ENCODE results near the gene GATAD2A.

GATAD2A gene

DNA sequence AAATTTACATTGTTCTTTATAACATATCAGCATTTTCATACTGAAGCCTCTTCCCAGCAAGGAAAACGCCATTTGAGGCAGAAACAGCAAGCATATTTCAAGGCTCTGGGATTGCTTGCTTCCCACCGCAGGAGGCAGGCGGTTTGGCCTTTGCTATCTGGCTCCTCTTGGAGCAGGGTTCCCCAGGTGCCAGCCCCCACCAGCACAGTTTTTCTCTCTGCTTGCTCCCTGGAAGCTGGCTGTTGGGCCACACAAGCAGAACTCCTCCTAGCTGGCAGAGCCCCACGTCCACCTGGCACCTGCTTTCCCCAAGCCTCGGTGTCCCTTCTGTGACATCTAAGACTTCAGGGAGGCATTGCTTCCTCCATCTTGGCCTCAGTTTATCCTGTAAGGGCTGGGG lies 16.7 kb downstream of the GATAD2A start:
- DNase-seq = no peak

DNA sequence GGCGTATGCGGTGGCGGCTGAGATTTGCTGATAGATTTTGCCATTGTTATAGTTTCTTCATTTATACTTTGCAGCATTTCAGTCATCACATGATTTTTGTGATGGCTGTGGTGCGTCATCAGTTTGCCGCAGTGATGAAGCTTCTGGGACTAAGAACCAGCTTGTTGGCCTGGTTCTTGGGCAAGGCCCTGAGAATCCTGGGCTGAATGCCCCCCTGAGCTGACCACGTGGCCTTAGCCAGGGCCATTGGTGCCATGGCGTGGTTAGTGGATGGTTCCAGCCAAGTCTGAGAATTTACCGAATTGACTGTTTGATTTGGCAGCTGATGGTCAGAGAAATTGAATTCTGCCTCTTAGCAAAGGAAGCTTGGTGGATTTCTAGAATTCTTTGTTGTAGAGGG lies 17.8 kb downstream of the GATAD2A start:
- DNase-seq = no peak

DNA sequence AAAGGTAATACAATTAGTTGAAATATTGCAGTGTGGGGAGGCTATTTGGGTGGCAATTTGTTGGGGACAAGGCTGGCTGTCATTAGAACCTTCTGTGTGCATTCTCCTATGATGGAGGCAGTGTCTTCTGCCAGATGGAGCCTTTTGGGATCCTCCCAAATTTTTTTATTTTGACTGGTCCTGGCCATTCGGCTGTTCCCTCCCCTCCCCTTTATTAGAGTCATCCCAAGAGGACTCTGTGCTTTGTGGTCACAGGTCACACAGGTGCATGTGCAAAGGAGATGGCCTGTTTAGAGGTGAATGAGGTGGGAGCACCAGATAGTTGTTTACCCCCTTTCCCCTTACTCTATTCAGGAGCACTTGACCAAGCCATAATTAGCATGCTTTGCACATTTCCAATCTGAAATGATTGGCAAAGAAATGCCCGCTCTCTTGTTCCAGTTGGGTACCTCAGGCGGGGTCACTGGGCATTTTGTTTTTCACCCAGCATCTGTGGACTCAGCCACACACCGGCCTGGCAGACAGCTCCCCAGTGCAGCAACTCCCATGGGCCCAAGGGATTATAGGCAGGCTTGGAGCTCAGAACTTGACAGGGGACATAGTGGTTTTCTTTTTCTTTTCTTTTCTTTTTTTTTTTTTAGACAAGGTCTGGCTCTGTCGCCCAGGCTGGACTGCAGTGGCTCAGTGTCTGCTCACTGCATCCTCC lies 19.8 kb downstream of the GATAD2A start:
- DNase-seq = no peak

DNA sequence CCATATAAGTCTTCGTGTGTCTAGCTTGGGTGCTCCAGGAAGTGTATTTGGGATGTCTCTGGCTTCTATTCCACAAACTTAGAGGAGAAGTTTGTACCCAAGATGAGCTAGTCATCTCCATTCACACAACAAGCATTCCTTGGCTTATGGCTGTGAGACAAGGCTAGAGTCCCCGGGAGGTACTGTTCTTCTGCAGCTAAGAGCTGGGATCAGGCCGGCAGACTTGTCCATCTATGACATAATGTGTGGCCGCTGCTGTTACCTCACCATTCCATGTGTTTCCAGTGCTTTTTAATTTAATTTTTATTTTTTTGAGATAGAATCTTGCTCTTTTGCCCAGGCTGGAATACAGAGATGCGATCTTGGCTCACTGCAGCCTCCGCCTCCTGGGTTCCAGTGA lies 20.7 kb downstream of the GATAD2A start:
- no peak for DNase-seq

DNA sequence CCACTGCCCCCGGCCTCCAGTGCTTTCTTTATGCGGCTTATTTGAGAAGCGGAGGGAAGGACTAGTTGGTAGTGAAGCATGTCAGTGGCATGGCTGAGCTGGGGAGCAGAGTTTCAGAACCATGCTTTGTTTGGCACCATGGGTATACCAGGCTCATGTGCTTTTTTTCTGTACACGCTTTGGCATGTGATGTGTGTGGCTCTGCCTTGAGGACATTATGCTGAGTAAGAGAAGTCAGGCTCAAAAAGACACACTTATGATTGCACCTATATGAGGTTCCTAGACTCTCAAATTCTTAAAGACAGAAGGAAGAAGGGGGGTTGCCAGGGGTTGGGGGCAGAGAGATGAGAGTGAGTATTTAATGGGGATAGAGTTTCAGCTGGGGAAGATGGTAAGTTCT lies 21.3 kb downstream of the GATAD2A start:
- DNase-seq = no peak

DNA sequence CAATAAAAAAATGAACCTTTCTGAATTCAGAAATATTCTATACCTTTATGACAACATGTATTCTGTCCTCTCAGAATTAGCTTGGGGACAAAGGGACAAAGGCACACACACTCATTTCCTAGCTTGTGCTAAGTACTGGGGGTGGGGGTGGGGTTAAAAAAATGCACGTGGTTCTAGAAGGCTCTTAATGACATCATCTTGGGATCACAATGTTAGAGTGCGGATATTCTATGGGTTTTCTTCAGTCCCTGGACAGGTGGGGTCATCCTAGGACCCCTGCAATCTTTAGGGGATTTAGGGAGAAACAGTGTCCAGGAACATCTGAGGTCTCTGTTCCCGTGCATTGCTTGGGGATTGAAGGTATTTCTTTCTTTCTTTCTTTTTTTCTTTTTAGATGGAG lies 21.8 kb downstream of the GATAD2A start:
- no peak for DNase-seq

DNA sequence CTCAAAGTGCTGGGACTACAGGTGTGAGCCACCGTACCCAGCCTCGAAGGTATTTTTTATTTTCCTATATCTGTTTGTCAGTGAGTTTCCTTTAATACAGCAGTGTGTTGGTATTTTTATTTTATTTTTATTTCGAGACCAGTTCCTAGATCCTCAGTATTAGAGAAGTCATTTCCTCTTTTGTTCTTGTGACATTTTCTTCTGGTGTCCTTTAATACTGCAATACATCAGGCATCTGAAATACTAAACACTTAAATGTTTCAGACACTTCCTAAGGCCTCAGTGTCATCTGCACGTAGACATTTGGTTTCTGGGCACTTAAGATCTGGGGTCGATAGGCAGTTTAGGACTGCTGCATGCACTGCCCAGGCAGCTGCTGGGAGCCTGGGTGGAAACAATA lies 22.5 kb downstream of the GATAD2A start:
- no peak for DNase-seq

DNA sequence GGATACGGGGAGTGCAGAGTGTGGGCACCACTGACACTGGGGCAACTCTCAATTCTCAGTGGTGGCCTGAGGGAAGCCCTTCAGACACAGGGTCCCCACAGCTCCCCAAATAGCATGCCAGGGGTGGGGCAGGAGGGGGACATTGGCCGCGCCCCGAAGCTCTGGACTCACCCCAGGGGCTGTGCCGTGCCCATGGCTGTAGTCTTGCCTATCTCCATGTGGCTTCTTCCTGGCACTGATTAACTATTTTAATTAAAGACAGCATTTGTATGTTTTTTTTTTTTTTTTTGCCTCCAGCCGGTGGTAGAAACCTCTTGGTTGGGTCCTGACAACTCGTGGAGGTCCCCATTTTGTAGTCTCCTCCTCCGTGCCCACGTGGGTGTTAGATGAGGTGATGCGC lies 23.3 kb downstream of the GATAD2A start:
- no peak for DNase-seq

DNA sequence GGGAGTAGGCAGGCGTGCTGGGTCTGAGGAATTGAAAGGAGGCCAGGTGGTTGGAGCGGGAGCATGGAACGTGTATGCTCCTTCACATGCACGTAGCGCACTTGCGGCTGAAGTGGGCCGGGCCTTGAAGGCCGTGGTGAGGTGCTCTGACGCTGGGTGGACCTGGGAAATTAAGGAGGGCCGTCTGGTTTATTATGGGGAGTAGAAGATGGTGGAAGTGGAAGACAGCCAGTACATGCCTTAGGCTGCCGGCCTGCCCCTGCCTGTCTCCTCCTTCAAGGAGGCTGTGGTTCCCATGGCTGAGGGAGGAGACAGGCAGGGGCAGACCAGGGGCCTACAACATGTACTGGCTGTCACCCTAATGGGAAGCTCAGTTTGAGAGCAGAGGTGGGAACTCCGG lies 23.9 kb downstream of the GATAD2A start:
- no peak for DNase-seq

DNA sequence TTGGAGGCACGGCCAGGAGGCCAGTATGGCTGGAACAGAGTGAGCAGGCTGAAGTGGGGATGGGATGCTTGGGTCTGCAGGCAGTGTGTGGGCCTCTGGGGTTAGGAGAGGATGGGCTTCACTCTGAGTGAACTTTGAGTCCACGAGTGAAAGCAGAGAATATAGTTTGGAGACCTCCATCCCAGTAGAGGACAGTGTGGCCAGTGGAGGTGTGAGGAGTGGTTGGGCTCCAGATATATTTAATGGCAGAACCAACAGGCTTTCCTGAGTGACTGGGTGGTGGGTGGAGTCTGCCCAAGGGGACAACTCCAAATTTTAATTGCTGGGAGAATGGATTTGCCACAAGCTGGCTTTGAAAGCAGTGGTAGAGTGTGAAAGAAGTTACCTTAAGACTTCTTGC lies 27.3 kb downstream of the GATAD2A start:
- DNase-seq = no peak

DNA sequence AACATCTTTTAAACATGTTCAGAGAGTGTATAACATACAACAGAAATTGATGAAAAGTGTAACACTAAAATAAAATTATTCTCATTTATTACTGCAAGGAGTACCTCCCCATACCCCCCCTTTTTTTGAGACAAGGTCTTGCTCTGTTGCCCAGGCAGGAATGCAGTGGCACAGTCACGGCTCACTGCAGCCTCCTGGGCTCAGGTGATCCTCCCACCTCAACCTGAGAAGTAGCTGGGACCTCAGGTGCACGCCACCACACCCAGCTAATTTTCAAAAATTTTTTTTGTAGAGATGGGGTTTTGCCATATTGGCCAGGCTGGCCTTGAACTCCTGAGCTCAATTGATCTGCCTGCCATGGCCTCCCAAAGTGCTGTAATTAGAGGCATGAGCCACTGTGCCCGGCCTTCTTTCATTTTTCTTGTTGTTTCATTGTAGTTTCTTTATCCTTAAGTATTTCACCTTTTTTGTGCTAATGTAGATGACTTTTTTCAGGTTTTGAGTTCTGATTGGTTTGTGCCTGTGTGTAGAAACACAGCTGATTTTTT lies 28.3 kb downstream of the GATAD2A start:
- no peak for DNase-seq

DNA sequence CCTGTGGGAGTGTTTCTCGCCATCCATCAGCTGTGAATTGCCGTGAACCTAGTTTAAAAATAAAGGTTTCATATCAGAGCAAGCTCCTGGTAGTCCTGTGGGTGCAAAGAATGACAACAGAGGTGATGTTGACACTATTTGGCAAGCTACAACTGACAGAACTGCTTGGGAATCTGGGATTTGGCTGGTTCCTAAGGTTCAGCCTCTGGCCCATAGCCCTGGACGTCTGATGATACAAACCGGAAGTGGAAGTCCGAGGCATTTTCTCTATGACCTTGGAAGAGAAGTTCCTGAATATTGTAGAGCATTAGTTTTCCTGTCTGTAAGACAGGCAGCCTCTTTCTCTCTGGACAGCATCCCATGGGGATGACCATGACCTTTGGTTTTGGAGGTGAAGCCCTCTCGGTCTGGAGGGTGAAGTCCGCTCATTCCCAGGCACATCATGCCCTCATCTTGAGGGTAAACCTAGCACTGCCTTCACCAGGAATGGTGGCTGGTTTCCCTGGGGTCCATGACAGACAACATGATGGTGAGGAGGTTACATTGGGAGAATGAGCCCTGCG lies 29.1 kb downstream of the GATAD2A start:
- DNase-seq = no peak

DNA sequence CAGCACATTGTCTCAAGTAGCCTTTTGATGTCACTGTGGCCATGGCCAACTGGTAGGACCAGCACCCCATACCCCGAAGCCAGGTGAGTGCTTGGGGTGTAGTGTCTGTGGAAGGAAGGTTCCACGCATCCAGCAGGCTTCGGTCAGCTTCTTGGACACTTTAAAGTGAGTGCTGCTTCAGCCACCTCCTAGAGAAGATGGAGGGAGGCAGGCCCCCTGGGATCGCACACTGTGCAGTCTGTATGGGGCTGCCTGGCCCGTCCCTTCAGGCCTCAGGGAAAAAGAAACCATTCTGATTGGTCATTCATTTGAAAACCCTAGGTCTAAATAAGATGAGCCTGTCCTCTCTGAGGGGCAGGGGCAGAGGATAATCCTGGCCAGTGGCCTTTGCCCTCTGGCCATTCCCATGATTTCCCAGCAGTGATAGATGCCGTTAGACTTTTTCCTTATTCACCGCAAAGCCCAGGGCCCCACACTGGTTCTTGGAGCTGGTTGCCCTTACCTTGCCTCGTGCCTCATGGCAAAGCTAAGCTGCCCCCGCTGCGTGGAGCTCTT lies 30.7 kb downstream of the GATAD2A start:
- no peak for DNase-seq

DNA sequence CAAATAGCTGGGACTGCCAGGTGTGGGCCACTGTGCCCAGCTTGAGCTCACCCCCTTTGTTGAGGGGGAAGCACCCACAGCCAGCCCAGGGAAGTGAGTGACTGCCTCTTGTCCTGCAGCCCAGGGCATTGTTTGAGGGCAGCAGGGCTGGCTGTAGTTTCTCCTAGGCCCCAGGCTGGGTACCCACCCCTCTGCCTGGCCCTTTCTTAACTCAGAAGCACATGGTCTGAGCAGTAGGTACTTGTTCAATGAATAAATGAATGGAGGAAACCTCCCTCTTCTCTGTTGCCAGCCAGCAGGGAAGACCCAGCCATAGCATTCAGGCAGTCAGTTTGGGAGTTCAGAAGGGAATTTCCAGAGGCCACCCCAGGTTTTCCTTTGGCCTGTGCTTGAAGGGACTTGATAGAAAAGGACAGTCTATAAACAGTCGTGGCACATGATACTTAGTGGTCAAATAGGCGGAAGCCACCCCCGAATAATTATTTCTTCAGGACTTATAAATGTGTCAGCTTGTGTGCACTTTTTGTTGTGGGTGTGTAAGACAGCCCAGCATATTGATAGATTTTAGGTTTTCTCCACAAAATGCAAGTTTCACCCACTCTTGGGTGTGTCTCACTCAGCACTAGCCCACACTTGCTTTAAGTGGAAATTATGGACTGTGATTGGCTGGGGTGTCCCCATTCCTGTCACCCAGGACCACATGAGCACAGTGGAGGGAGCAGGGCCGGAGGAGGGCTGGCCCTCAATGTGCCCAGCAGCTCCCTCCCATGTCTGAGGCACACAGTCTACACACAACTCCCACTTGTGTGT lies 33.1 kb downstream of the GATAD2A start:
- no peak for DNase-seq

DNA sequence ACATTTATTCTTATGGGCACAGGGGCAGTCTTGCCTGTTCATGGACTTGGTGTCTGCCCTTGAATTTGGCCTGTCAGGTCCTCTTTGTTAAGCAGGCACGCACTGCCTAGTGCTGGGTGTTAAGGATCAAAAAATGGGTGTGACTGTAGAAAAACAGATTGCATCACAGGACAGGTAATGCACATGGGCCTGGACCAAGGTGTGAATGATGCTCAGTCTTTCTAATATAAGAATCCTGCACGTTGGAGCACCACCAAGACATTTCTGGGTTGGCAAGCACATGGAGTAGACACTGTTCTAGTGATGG lies 33.7 kb downstream of the GATAD2A start:
- no peak for DNase-seq

DNA sequence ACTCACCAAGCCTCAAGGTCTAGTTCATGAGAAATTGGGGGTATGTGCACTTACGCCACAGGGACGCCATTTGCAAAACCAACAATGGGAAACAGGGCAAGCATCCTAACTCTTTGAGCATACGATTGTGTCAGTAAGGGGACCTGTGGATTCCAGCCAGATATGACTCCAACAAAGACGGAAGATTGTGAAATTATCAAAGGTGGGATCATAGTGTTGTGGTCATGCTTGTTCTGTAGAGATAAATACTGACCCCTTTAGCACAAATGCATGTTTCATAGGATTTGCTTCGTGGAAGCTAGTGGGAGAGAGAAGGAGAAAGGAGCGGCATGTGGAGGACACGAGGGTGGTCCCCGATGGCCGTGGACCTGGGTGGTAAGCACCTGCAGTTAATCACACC lies 37.8 kb downstream of the GATAD2A start:
- no peak for DNase-seq

DNA sequence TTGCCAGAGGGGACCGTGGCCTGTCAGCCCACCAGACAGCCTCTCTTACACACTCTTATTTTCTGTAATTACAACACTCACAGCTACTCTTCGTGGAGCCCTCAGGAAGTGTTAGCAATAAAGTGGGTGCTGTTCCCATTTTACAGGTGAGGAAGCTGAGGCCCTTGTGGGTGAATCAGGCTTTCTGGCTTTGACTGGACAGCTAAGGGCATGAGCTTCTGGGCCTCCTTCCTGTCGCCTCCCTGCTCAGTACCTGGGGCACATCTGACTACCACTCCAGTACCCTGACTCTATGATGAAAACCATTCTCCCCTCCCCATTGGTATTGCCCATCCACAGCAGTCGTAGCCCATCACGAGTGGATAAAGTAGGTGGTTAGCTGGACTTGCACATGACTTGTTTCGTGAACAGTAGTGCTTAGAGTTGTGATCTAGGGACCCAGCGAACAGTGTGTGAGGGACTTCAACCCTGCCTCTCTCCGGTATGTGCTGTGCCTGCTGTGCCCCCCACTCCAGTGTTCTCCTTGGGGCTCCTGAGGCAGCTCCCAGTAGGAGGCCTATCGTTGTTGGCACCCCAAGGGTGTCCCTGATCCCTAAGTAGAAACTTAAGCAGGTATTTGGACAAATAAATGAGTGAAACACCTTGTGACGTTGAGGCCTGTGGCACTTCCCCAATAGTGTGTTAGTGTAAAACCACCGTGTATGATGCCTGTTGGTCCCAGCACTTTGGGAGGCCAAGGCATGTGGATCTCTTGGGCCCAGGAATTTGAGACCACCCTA lies 38.6 kb downstream of the GATAD2A start:
- no peak for DNase-seq

DNA sequence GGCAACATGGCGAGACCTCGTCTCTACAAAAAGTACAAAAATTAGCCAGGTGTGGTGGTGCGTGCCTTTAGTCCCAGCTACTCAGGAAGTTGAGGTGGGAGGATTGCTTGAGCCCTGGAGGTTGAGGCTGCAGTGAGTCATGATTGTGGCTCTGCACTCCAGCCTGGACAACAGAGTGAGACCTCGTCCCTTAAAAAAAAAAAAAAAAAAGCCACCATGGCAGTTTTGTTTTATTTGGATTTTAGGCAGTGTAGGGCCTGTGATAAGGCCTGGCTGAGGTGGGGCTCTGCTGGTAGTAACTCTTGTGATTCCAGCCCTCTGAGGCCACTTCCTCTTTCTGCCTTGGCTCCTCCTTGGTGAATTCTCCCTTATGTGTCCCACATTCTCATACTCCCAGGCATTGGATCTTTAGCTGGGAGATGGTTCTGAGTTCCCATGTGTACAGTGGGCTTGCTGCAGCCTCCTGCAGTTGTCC lies 39.2 kb downstream of the GATAD2A start:
- no peak for DNase-seq

DNA sequence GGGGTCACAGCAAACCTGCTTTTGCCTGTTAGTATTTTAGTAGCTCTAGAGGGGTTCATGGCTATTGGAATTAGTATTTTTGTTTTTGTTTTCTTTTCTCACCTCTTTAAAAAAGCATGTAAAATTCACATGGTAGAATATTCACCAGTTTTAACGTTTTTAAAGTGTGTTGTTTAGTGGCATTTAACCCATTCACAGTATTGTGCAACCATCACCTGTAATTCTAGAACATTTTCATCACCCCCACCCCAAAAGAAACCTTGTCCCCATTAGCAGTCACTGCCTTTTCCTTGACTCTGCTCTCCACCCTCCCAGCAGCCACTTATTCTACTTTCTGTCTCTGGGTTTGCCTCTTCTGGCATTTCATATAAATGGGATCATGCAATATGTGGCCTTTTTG lies 39.8 kb downstream of the GATAD2A start:
- DNase-seq = no peak

DNA sequence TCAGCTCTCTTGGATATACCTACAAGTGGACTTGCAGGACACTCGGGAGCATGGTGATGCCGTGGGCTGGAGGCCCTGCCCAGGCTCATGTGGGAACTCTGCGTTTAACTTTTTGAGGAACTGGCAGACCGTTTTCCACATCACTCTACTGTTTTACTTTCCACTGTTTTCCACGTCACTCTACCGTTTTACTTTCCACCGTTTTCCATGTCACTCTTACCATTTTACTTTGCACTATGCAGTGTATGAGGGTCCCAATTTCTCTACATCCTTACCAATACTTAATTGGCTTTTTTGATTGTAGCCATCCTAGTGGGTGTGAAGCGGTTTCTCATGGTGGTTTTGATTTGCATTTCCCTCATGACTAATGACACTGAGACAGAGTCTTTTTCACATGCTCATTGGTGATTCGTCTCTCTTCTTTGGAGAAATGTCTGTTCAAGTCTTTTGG lies 40.5 kb downstream of the GATAD2A start:
- DNase-seq = no peak

DNA sequence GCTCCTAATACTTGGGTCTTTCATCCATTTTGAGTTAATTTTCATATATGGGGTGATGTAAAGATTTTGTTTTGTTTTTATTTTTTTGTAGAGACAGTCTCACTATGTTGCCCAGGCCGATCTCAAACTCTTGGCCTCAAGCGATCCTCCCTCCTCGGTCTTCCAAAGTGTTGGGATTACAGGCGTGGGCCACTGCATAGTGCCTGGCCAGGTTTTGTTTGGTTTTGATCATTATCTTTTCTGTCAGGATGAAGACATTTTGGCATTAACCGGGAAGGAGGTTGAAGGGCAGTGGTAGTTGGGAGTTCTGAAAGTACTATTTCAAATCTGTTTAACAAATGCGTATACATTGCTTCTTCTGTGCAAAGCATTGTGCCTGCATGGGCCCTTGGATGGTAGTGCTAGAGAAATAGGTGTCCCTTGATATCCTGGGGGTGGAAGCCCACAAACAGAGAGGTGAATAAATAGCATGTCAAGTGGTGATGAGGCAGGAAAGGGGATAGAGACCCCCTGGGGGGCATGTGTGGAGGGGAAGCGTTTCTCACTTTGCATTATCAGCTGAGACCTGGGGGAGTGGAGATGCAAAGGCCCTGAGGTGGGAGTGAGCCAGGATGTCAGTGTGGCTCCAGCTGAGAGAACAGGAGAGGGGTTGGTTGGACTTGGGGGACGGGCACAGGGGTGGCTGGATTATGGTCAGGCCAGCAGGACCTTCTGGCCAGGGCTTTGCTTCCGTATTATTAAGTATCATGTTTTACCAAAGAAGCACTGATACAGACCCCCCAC lies 41.4 kb downstream of the GATAD2A start:
- DNase-seq = no peak

Data from activated CD4-positive, alpha-beta T cell treated with anti-CD3 and anti-CD28 coated beads, Interleukin-2, amount 50 U/mL, for 4 hours (primary cell).